Body of pancreas (tissue), 4 donors: ENCODE results near the gene C10orf143.

Experiments
- CTCF ChIP-seq, 7 experiments: fragments of 450-650 bp in 4 of 7; fragments of 200-600 bp in 3 of 7; sonication (generic) in 3 of 7; IDR thresholded peaks; one replicate each; pipeline ENCODE4 v1.5.1; 2016 to 2019; ENCODE audit warnings: antibody characterized with exemption in 7 of 7
- POLR2A ChIP-seq, 3 donors: fragments of 450-650 bp; IDR thresholded peaks; one replicate each; pipeline ENCODE4 v1.6.1; 2016; ENCODE audit warnings: antibody characterized with exemption in 3 of 3, mild to moderate bottlenecking in 2 of 3

GRCh38 chr10:130041451-130042371 lies 68.9 kb downstream of the C10orf143 start:
- no peak for TF ChIP-seq CTCF (IDR thresholded peaks at IDR 0.05)
- TF ChIP-seq POLR2A (IDR thresholded peaks at IDR 0.05): no peak
